Testis (tissue), 3 donors: ENCODE measurements around the gene PEX11G. TPM values are rescaled to one million over a fixed set of nuclear protein-coding genes. Genes with fewer than 3 reads are reported as not detected.

Experiments used
- DNase-seq: peaks from one replicate; pipeline ENCODE4 v3.0.0-alpha.2; 2019
- H3K27ac ChIP-seq, 2 donors: fragments of 200-600 bp; sonication (generic); one replicate each; pipeline ENCODE4 v1.5.1; 2019
- H3K27me3 ChIP-seq: fragments of 200-600 bp; sonication (generic); one replicate; pipeline ENCODE4 v1.5.1; 2019
- H3K36me3 ChIP-seq: fragments of 200-600 bp; sonication (generic); one replicate; pipeline ENCODE4 v1.5.1; 2017; ENCODE audit warnings: low read depth; ENCODE audit errors: missing control alignments
- H3K4me1 ChIP-seq: fragments of 200-600 bp; sonication (generic); one replicate; pipeline ENCODE4 v1.5.1; 2019
- H3K4me3 ChIP-seq, 2 donors: fragments of 200-600 bp; sonication (generic); one replicate each; pipeline ENCODE4 v1.5.1; 2017 to 2019
- H3K9me3 ChIP-seq: fragments of 200-600 bp; sonication (generic); one replicate; pipeline ENCODE4 v1.5.1; 2017
- CTCF ChIP-seq, 3 experiments: fragments of 450-650 bp in 2 of 3; fragments of 200-600 bp in 1 of 3; sonication (generic) in 1 of 3; IDR thresholded peaks; one replicate each; pipeline ENCODE4 v1.5.1; 2016 to 2019; ENCODE audit warnings: antibody characterized with exemption in 3 of 3, mild to moderate bottlenecking in 2 of 3, moderate library complexity in 1 of 3
- POLR2A ChIP-seq: fragments of 450-650 bp; IDR thresholded peaks from one replicate; pipeline ENCODE4 v1.6.1; 2017; ENCODE audit warnings: antibody characterized with exemption, mild to moderate bottlenecking, moderate library complexity
- WGBS, 2 donors: methylation state at CpG; one replicate each; pipeline ENCODE4 v1.1.5; 2018; 5-methylcytosine and 5-hydroxymethylcytosine counted together
- intact Hi-C: fragments of 100-400 bp; cut with DNase I; formaldehyde crosslinking; loops from one replicate; pipeline ENCODE4 v1.15.1; 2023; ENCODE audit warnings: low total_unique reads
- polyA plus RNA-seq: library from polyadenylated mRNA; stranded (reverse); fragments of 350-450 nt; fragmentation: Illumina TruSeq; extraction: RNeasy Lipid Tissue Mini Kit (QIAGEN cat#74804); gene quantifications from one replicate; pipeline ENCODE4 v1.2.3, GENCODE V29; 2014; ENCODE audit warnings: low read depth, low replicate concordance; ENCODE audit not compliant: insufficient read depth
- total RNA-seq, 2 donors: library from RNA; depleted of rRNA; stranded (reverse); fragments of >200 nt; gene quantifications; one replicate each; pipeline ENCODE4 v1.2.3, GENCODE V29; 2016

PEX11G gene
- total and polyA plus RNA-seq, 3 donors from 2014 or later = 12.3 to 26.0 (median 20.9) TPM

DNA sequence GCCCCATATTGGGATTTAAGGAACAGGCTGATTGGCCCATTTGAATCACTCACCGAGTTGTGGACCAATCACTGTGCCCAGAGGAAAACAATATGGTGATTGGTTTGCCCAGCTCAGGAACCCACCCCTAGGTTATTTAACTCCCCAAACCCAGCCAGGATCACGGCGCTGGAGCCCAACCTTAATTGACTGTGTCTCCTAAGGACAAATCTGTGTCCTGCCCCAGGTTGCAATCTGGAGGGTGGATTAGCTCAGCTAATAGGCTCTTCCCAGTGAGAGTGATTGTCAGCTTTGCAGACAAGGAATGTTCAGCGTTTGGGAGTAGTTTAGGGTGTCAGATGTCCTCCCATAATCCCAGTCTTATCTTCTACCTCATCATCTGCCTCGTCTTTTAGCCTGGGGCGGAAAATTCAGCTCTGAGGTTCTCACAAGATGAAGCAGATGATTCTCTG is 23.6 kb upstream of the PEX11G start:
- 36 to 50% methylated on average over 4 to 6 of the region's 6 CpGs for WGBS, 2 donors
- Histone ChIP-seq H3K36me3 (no peaks in the 10 kb centered on the region), H3K9me3 (no peaks in the 10 kb centered on the region), H3K27ac (no peak overlapping the region), H3K27me3 (no peaks in the 10 kb centered on the region), H3K4me1 (peaks cover 6% of the 10 kb centered on the region), H3K4me3 (no peak overlapping the region)
- DNase-seq = no peak
- no peak for TF ChIP-seq CTCF (IDR thresholded peaks at IDR 0.05)
- no peak for TF ChIP-seq POLR2A
- intact Hi-C loops = no loop called here

GRCh38 chr19:7509625-7510024 is 20.8 kb upstream of the PEX11G start:
- intact Hi-C loops = no loop called here
- no peak overlapping the region for H3K27ac ChIP-seq
- H3K27me3 ChIP-seq = no peaks in the 10 kb centered on the region
- H3K4me3 ChIP-seq = no peak overlapping the region
- TF ChIP-seq POLR2A = no peak
- no peak for TF ChIP-seq CTCF (IDR thresholded peaks at IDR 0.05)
- 45 to 48% methylated on average over 3 of the region's 3 CpGs for WGBS, 2 donors
- H3K4me1 ChIP-seq = peaks cover 6% of the 10 kb centered on the region
- no peaks in the 10 kb centered on the region for H3K9me3 ChIP-seq
- no peak for DNase-seq
- H3K36me3 ChIP-seq = no peaks in the 10 kb centered on the region

- H3K27ac ChIP-seq = no peak overlapping the region
- no peaks in the 10 kb centered on the region for H3K27me3 ChIP-seq
- no peaks in the 10 kb centered on the region for H3K36me3 ChIP-seq
- 40 to 52% methylated on average over 10 of the region's 11 CpGs for WGBS, 2 donors
- TF ChIP-seq CTCF (IDR thresholded peaks at IDR 0.05) (no peak), POLR2A (no peak)
- H3K9me3 ChIP-seq = no peaks in the 10 kb centered on the region
- H3K4me3 ChIP-seq = no peak overlapping the region
- intact Hi-C loops = no loop called here
- peaks cover 6% of the 10 kb centered on the region for H3K4me1 ChIP-seq
- DNase-seq = no peak
Measured at GRCh38 chr19:7507884-7508283, 19.0 kb upstream of the PEX11G start.

DNA sequence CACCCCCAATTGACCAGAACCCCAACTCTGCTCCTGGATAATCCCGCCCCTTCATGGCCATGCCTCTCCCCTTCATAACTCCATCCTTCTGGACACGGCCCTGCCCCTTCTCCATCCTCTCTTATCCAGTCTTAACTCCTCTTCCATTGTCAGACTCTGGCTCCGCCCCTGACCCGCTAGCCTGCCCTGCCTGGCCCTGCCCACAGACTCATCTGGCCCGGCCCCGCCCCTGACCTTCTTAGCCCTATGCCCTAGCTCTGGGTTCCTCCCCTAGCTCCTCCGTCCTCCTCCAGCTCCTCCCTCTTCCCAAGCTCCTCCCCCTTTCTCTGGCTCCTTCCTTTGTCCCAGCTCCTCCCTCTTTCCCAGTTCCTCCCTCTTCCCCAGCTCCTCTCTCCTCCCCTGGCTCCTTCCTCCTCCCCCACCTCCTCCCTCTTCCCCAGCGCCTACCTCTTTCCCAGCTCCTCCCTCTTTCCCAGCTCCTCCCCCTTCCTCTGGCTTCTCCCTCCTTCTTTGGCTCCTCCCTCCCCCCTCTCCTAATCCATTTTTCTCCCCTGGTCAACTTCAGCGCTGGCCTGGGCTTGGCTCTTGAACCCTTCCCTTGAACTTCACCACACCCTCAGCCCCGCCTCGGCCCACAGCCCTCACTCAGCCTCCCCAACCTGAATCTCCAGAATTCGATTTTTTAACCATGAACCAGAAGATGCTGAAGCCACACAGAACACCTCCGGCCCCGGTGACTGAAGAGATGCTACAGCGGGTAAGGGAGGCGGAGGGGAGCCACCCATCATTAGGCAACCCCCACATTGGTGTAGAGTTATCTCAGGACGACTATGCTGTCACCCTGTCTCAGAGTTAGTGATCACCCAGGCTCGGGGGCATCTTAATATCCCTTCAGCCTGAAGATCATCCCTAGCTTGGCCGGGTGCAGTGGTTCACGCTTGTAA is 17.8 kb upstream of the PEX11G start:
- H3K4me1 ChIP-seq = peaks cover 6% of the 10 kb centered on the region
- H3K27me3 ChIP-seq = no peaks in the 10 kb centered on the region
- peak; percentile 63 for DNase-seq
- intact Hi-C loops = no loop called here
- no peak overlapping the region for H3K27ac ChIP-seq
- no peaks in the 10 kb centered on the region for H3K36me3 ChIP-seq
- no peak for TF ChIP-seq POLR2A
- no peak for TF ChIP-seq CTCF (IDR thresholded peaks at IDR 0.05)
- no peaks in the 10 kb centered on the region for H3K9me3 ChIP-seq
- H3K4me3 ChIP-seq = no peak overlapping the region
- 37 to 40% methylated on average over 19 to 20 of the region's 20 CpGs for WGBS, 2 donors
